NCI-H2196 treated with DMSO at 0.1 percent for 48 hours (cell line): ENCODE measurements around the gene ADGRA1.
"Not testable (repeated sequence)": the region's sequence is repeated elsewhere in the genome, so short reads cannot be mapped to it uniquely, and the experiment has no call there.

Source experiments
- DNase-seq: peaks from one replicate; lab custom pipeline; 2025; ENCODE audit not compliant: unreplicated experiment; lab: John Stamatoyannopoulos, UW

ADGRA1 gene

DNA sequence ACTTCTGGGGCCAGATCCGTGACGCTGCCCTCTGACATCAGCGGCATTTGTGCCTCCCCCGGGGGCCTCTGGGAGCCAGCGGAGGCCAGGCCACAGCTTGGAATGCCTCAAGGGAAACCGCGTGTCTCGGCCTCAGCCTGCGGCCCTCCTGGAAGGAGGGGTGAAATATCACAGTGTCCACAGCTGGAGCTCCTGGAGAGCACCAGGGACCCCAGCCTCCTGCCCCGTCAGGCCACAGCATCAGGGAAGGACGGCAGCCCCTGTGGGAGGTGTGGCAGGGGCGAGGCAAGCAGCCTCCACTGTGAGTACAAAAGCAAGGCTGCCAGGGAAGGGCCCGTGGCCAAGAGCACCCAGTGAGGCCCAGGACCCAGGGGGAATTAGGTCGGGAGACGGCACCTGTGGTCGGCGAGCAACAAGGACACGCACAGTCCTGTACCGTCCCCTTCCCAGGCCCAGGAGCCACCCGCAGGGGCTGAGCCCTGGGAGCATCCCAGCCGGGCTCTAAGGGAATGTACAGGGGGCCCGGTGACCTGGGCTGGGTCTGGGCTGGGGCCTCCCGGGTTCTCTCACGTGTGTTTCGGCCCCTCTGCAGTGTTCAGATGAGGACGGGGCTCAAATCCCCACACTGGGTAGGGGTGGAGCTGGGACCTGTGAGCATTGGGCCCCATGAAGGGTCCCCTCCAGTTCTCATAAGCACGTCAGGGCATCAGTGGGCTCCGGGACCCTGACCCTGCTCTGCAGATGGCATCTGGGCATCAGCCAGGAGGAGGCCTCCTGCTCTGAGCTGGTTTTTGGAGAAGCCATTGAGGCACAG, 53.6 kb downstream of the ADGRA1 start:
- DNase-seq: no peak

DNA sequence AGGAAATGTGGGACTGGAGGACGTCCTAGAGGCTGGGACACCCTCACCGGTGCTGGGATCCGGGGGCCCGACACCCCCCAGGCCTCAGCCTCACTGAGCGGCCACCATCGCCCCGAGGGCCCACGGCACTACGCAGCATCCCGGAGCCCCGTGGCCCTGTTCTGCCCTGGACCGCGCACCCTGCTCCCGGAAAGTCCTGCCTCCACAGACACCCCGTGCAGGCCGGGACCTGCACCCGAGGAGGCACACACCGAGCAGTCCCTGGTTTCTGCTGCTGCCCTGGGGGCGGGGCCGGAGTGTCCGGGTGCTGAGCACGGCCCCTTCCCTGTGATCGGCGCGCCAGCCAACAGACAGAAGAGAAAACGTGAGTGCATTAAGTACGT, 54.2 kb downstream of the ADGRA1 start:
- DNase-seq: no peak

DNA sequence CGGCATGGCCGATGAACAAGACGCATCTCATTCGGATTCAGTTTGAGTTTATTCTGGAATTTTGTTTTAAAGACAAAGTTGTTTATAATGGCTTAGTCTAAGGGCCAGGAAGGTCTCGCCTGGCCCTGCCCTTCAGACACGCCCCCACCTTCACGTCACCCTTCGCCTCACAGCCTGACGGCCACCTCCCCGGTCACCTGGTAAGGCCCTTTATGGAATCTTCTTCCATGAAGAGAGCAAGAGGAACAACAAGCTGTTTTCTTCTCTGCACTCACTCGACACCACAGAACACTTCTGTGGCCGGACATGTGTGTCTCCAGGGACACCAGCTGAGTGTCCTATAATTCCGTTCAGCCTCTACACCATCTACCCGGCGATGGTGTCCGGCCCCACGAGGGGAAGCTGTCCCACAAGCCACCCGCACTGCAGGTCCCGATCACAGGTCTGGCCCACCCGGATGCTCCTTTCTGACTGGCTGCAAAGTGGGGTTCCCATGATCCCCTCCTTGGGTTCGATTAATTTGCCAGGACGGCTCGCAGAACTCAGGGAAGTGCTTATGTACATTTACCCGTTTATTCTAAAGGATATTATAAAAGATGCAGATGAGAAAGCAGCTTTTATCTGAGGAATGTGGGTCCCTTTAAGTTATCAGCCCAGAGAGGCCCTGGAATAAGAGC, 54.9 kb downstream of the ADGRA1 start:
- DNase-seq: no peak

DNA sequence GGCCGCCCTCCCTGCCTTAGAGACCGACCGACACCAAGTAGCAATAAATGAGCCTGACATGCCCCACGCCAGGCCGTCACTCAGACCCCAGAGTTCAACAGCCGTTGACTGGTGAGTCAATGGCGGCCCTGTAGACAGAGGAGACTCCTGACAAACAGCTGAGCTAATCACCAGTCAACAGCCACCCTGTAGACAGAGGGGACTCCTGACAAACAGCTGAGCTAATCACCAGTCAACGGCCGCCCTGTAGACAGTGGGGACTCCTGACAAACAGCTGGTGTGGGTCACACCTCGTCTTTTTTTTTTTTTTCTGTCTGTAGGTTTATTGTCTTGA, 55.4 kb downstream of the ADGRA1 start:
- no peak for DNase-seq

DNA sequence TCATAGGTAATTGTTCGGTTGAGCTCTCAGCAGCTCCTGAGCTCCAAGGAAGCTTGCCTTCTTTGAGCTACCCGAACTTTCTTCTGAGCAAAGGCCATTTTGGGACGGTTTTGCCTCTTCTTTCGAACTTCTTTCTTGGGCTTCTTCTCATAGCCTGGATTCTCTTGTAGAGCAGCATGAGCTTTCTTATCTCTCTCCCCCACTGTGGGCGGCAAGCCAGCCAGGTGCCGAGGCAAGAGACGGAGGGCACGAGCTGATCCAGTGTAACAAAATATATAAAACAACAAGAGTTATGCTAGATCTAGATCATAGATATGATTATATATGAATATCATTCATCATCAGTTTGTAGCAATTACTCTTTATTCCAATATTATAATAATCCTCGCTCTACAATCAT, 55.8 kb downstream of the ADGRA1 start:
- no peak for DNase-seq

DNA sequence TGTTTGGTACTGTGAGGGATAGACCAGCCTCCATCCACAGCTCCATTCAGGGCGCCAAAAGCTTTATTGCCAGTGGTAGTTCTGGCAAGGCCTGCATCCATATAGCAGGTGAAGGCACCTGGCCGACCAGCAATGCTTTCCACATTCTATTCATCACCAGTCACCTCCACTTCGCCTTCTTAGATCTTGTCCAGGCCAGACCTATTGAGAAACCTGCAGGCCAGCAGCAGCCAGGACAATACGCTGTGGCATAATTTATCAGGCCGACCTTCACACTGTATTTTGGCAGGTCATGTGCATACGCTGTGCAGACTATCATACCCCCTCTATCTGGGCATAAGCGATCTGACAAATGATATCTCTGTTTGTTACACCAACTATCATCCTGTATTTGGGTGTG, 57.0 kb downstream of the ADGRA1 start:
- DNase-seq: no peak

DNA sequence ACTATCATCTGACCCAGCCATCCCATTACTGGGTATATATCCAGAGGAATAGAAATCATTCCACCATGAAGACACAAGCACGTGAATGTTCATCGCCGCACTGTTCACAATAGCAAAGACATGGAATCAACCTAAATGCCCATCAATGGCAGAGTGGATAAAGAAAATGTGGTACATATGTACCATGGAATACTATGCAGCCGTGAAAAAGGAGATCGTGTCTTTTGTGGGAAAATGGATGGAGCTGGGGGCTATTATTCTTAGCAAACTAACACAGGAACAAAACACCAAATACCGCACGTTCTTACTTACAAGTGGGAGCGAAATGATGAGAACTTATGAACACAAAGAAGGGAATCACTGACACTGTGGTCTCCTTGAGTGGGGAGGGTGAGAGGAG, 62.5 kb downstream of the ADGRA1 start:
- no peak for DNase-seq

DNA sequence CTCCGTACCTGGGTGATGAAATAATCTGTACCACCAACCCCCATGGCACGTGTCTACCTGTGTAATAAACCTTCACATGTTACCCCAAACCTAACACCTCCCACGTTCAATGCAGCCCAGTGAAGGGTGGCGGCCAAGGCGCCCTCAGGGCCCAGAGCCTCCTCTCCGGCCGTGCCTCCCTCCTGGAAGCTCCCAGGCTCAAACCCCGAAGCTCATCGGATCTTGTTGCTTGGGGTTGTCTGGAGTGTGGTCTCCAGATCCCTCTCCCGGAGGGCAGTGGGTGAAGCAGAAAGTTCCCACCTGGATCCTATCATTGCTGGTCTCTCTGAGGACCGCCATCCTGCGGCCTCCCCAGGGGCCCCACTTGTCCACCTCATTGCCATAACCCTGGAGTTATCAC, 62.9 kb downstream of the ADGRA1 start:
- DNase-seq: no peak

DNA sequence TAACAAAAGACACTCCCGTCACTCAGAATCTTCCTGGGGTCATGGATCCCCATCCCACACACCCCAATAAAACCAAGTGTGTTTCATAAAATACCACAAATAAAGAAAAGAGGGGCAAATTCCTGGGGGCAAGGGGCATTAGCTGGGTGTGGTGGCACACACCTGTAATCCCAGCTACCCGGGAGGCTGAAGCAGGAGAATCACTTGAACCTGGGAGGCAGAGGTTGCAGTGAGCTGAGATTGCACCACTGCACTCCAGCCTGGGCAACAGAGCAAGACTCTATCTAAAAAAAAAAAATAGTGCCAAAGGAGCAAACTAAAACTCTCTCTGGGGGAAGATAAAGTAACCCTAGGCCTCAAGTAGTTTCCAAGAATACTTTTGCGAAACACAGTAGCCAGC, 63.3 kb downstream of the ADGRA1 start:
- not testable (repeated sequence) for DNase-seq

DNA sequence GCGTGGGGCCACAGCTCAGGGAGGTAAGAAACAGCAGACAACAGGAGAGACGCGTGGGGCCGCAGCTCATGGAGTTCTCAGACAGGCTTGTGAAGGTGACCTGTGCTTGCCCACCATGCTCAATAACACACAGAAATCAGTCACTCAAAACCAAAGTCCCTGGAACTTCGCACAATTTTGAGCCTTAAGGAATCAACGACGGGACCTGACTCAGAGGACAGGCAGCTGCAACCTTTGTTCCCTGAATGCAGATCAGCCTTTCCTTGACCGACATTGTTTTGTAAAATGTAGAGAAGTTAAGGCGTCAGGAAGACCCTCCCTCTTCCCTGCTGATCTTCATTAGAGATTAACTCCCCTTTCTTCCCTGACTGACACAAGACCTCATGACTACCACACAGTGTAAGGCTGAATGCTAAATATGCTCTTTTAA, 63.8 kb downstream of the ADGRA1 start:
- DNase-seq: no peak

DNA sequence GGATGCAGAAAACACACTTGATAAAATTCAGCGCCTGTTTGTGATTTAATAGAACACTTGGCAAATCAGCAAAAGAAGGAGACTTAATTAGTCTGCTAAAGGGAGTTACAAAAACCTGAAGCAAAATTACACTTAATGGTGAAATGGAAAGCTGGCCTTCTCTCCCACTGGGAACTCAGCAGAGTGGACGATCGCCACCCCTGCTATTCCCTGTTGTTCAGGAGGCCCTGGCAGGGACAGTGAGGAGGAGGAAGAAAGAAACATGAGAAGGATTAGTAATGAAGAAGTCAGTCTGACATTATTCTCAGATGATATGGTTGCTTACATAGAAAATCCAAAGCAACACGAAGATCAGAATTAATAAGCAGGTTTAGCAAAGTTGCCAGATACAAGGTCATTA, 66.7 kb downstream of the ADGRA1 start:
- DNase-seq: no peak

DNA sequence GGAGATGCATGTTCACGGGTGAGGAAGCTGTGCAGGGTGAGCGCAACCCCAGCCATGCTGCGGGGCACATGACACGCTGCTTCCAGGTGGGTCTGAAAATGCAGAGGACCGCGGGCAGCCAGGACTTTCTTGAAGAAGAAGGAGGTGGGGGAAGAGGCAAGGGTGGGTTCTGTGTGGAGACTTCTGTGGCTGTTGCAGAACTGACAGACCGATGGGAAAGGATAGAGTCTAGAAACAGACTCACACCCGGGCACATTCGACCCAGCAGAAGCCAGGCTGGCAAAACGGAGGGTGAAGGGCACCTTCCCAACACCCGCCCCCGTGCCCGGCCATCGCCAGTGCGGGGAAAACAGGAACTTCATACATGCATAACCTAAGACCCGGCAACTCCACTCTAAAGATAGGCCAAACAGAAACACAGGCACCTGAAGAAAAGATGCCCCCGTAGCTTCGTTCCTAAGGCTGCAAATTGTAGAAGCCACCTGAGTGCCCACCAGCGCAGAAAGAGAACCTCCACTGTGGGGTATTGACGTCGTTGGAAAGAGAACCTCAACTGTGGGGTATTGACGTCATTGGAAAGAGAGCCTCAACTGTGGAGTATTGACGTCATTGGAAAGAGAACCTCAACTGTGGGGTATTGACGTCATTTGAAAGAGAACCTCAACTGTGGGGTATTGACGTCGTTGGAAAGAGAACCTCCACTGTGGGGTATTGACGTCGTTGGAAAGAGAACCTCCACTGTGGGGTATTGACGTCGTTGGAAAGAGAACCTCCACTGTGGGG, 67.5 kb downstream of the ADGRA1 start:
- no peak for DNase-seq

DNA sequence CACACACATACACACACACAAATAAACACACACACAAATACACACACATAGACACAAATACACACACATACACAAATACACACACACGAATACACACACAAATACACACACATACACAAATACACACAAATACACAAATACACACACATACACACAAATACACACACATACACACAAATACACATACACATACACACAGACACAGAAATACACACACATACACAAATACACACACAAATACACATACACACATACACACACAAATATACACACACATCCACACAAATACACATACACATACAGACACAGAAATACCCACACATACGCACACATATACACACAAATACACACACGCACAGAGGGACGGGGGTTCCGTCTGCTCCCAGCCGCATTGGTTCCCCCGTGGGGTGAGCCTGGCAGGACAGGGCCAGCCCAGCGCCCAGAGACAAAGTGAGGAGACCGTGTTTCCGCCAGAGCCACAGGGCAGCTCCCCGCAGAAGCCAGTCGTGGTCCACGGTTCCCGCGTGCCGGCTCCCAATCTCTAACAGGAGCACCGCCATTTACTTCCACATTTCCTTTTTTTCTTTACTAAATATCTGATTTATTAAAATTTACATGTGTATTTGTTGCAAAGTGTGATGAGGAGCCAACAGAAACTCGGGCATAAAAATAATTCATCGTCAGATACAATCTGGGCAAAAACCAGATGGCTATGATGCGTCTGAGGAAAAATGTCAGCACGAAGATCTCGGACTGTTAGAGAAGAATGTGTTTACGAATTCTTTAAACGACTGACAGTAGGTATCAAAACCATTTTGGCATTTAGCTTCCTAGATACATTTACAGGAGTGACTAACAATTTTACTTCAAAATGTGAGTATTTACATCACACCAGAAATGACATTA, 69.2 kb downstream of the ADGRA1 start:
- DNase-seq: no peak

DNA sequence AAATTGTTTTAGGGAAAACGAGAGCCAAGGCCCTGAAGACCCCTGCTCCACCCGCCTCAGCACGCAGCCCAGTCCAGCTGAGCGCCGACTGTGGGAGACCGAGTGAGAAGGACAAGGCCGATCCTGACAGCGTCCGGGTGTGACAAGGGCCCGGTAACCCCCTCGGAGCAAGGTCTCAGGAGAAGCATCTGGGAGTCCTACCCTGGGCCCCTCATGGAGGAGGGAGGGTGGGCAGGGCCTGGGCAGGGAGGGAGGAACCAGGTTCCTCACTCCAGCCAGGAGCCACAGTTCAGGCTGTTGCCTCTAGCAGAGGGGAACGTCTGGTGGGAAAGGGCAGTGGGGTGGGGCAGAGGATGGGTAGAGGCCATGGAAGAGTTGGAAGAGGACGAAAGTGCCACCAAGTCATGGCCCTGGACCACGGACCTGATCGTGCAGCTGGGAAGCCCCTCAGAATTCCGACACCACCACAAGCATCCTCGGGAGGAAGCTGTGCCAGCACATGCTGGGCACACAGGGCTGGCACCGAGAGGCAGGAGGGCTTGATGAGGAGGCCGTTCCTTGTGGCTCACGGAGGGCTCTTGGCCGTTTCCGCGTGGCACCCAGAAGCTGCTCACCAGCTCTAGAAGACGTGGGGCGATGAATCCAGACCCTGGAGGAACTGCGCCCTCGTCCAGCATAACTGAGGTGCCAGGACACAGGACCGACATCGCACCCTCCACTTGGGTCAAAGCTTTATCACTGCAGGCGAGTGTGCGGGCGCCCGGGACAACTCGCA, 70.1 kb downstream of the ADGRA1 start:
- no peak for DNase-seq

DNA sequence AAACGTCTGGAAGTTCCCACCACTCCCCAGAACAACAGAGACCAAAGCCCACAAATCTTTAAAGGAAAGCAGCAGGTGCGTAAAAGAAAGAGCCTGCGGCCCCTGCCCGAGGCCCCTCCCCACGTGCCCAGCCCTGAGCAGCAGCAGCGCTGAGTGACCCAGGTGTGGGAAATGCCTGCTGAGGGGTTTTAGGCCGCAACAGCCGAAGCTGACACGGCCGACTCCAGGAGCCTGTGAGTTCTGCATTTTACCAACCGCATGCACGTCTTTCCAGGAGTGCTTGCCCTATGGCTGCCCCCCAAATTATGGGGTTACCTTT, 70.7 kb downstream of the ADGRA1 start:
- DNase-seq: no peak

DNA sequence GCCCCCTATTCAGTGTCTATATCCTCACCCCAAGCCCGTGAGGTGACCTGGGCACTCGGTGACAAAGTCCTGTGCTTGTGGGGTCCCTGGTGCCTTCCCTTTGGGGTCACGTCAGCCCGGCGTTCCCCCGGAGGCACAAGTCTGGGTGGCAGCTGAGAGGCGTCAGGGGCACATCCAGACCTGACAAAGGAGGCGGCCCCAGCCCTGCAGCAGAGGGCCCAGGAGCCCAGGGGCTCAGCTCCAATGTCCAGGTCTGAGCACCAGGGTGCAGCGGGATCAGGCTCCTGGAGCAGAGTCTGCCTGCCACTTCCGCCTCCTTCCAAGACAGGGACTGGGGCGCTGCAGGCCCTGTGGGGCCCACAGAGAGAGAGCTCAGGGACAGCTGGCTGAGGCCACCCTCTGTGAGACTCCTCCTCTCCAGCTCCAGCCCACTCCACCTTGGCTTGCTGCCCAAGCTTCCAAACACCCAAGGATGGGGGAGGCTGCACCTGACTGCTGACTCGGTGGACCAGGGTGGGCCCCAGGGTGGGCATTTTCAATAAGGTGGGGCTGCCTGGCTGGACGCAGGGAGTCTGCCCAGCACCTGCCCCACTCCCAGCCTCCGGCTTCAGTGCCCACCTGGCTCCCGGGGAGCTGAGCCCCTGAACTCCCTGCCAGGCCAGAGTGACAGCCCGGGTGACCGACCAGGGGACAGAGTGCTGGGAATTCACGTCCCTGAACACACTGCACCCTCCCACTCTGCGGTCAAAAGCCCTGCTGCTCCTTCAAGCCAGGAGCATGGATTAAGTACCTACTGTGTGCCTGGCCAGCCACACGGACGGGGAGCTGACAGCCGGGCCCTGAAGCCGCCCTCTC, 71.3 kb downstream of the ADGRA1 start:
- no peak for DNase-seq

DNA sequence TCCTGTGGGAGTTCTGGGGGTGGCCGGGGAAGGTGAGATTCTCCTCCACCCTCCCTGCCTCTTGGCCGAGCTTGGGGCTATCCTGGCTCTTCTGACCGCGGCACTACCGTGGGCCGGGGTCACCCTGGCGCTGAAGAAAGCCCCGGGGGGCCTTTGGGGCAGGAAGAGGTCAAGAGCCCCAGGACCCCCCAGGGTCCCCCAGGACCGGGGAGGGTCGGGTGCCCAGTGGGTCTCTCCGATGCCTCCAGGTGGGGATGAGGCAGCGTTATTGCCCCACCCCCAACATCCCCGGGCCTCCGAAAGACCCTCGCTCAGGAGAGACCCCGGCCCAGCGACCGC, 71.9 kb downstream of the ADGRA1 start:
- no peak for DNase-seq

DNA sequence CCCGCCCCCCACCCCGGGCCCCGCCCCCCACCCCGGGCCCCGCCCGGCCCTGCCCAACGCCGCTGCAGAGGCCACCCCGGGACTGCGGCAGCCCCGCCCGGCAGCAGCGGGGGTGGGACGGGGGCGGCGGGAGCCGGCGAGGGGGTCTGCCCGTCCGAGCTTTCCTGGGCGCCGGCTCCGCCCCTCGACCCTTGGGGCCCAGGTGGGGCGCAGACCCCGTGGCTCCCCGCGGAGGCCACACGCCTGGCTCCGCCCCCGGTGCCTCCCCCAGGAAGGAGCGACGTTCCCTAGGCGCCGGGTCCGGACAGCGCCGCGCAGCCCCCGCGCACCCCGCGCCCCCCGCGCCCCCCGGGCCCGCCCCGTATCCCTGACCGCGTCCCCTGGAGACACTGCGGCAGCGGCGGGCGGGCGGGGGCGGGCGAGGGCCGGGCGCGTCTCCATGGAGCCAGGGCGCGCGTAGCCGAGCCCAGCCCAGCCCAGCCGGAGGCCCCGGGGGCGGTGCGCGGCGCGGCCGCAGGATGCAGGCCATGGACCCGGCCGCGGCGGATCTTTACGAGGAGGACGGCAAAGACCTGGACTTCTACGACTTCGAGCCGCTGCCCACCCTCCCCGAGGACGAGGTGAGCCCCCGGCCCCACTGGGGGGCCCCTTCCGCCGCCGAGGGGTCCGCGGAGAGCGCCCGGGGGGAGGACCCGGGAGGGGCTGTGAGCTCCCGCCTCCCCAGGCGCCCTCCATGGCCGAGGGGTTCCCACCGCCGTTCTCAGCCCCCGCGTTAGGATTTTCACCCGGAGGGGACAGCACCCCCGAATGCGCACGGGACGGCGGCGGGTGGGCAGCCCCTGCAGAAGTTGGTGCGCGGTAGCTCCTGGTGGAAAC, 72.5 kb downstream of the ADGRA1 start, which contains the start of gene KNDC1:
TSS of gene KNDC1 (plus strand) at position 270 of the 876 bp plus-strand sequence. CDS start at position 519, 249 bp downstream.
- DNase-seq: no peak
